DMS53 (cell line): ENCODE measurements around the gene RO60.

Experiments
- DNase-seq: peaks from one replicate; lab custom pipeline; 2025; lab: John Stamatoyannopoulos, UW

The RO60 gene

DNA sequence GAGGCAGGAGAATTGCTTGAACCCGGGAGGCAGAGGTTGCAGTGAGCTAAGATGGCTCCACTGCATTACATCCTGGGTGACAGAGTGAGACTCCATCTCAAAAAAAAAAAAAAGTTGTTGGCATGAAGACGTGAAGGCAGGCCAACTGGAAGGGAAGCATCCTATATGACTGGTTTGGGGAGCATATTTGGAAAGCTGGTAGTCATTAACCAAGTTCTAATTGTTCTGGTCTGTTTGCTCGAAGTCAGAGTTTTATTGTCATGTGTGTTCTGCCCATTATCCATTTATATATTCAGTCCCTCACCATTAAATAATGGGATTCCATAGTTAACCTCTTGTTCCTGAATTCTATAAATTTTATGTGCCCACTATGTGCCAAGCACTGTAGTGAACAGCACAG, 49.1 kb downstream of the RO60 start:
- DNase-seq, result no peak
